NCI-H460 (cell line): ENCODE data around the gene ROBO2. TPM values are rescaled to one million over a fixed set of nuclear protein-coding genes. Genes with fewer than 3 reads are reported as not detected.

Experiments used
- DNase-seq: peaks from one replicate; pipeline ENCODE4 v3.0.0-alpha.2; 2016; ENCODE audit warnings: low read depth; ENCODE audit errors: extremely low read depth
- total RNA-seq: library from RNA; depleted of rRNA; stranded (reverse); fragments of >200 nt; shearing (Covaris generic); gene quantifications from 2 replicates; pipeline ENCODE4 v1.2.3, GENCODE V29; 2014

Gene ROBO2
- total RNA-seq, 1 experiment from 2014 or later = 0.05 TPM

GRCh38 chr3:77188210-77188609, 148.3 kb downstream of the ROBO2 start:
- no peak for DNase-seq

- no peak for DNase-seq
These were observed 149.4 kb downstream of the ROBO2 start for GRCh38 chr3:77189258-77189657.

- DNase-seq = no peak
These were observed 149.8 kb downstream of the ROBO2 start for GRCh38 chr3:77189684-77190083.

GRCh38 chr3:77190374-77190773, 150.5 kb downstream of the ROBO2 start:
- no peak for DNase-seq

GRCh38 chr3:77191014-77191413, 151.1 kb downstream of the ROBO2 start:
- DNase-seq = no peak

- no peak for DNase-seq
These were observed 151.7 kb downstream of the ROBO2 start for GRCh38 chr3:77191640-77192039.

GRCh38 chr3:77195766-77196545, 156.1 kb downstream of the ROBO2 start:
- DNase-seq = no peak

- DNase-seq = no peak
These were observed 157.5 kb downstream of the ROBO2 start for GRCh38 chr3:77197408-77197807.

- DNase-seq = no peak
These were observed 164.0 kb downstream of the ROBO2 start for GRCh38 chr3:77203851-77204250.

GRCh38 chr3:77204788-77205187, 164.9 kb downstream of the ROBO2 start:
- DNase-seq = no peak

- DNase-seq = no peak
These were observed 167.9 kb downstream of the ROBO2 start for GRCh38 chr3:77207753-77208152.

GRCh38 chr3:77222701-77223100, 182.8 kb downstream of the ROBO2 start:
- no peak for DNase-seq

- no peak for DNase-seq
These were observed 187.7 kb downstream of the ROBO2 start for GRCh38 chr3:77227567-77227966.

- DNase-seq = no peak
These were observed 192.7 kb downstream of the ROBO2 start for GRCh38 chr3:77232557-77232956.

GRCh38 chr3:77234004-77234403, 194.1 kb downstream of the ROBO2 start:
- DNase-seq = no peak

- DNase-seq = no peak
These were observed 196.2 kb downstream of the ROBO2 start for GRCh38 chr3:77236118-77236517.

- no peak for DNase-seq
These were observed 200.3 kb downstream of the ROBO2 start for GRCh38 chr3:77240072-77240650.

GRCh38 chr3:77242371-77242770, 202.5 kb downstream of the ROBO2 start:
- DNase-seq = no peak

GRCh38 chr3:77244981-77245380, 205.1 kb downstream of the ROBO2 start:
- no peak for DNase-seq

GRCh38 chr3:77247061-77247460, 207.2 kb downstream of the ROBO2 start:
- no peak for DNase-seq

GRCh38 chr3:77247817-77248216, 207.9 kb downstream of the ROBO2 start:
- no peak for DNase-seq

GRCh38 chr3:77248420-77248819, 208.5 kb downstream of the ROBO2 start:
- no peak for DNase-seq
